Small intestine (tissue), 7 donors: Measurements from ENCODE around the gene ABI1. TPM values are rescaled to one million over a fixed set of nuclear protein-coding genes. Genes with fewer than 3 reads are reported as not detected.

Source experiments
- DNase-seq, 2 donors: peaks; one replicate each; pipeline versions ENCODE4 v3.0.0 to v3.0.0-alpha.2; 2013
- FAIRE-seq: peaks from 2 replicates; lab custom pipeline; 2012; peaks lifted over from hg19 to GRCh38; lab: Jason Lieb, UNC
- H3K27ac ChIP-seq, 3 donors: one replicate each; pipeline ENCODE4 v1.5.1; 2013; ENCODE audit warnings: low read length in 2 of 3, mild to moderate bottlenecking in 2 of 3, control low read depth in 1 of 3, inconsistent platforms in 1 of 3, low read depth in 1 of 3, moderate library complexity in 1 of 3
- H3K27me3 ChIP-seq, 3 donors: one replicate each; pipeline ENCODE4 v1.6.1; 2013; ENCODE audit warnings: low read length in 3 of 3, inconsistent platforms in 1 of 3; ENCODE audit not compliant: control insufficient read depth in 3 of 3, insufficient read depth in 3 of 3
- H3K36me3 ChIP-seq, 3 donors: one replicate each; pipeline ENCODE4 v1.6.1; 2013; ENCODE audit warnings: low read length in 3 of 3, inconsistent platforms in 1 of 3, low read depth in 1 of 3, mild to moderate bottlenecking in 1 of 3, moderate library complexity in 1 of 3; ENCODE audit not compliant: control insufficient read depth in 3 of 3, insufficient read depth in 2 of 3
- H3K4me1 ChIP-seq, 3 donors: one replicate each; pipeline ENCODE4 v1.6.1; 2013; ENCODE audit warnings: low read length in 2 of 3, inconsistent platforms in 1 of 3, low read depth in 1 of 3, mild to moderate bottlenecking in 1 of 3, moderate library complexity in 1 of 3; ENCODE audit not compliant: control insufficient read depth in 3 of 3, insufficient read depth in 2 of 3
- H3K4me3 ChIP-seq, 3 donors: one replicate each; pipeline ENCODE4 v1.5.1; 2013; ENCODE audit warnings: low read length in 3 of 3, control low read depth in 1 of 3, inconsistent platforms in 1 of 3, low read depth in 1 of 3, mild to moderate bottlenecking in 1 of 3, moderate library complexity in 1 of 3
- H3K9me3 ChIP-seq, 2 donors: one replicate each; pipeline ENCODE4 v1.6.1; 2013; ENCODE audit warnings: low read depth in 1 of 2, low read length in 1 of 2; ENCODE audit not compliant: control insufficient read depth in 2 of 2, insufficient read depth in 1 of 2
- WGBS, 3 donors: extraction: QIAGEN DNeasy Blood & Tissue Kit; methylation state at CpG; one replicate each; pipeline ENCODE4 v1.1.7; 2013; 5-methylcytosine and 5-hydroxymethylcytosine counted together
- polyA plus RNA-seq, 4 donors: library from polyadenylated mRNA; stranded (reverse) in 3 of 4; unstranded in 1 of 4; fragments of 200-250 nt in 3 of 4; fragments of 120-200 nt in 1 of 4; gene quantifications; one replicate each; pipeline versions ENCODE4 v1.2.1 to v1.2.3, GENCODE V29; 2013
- donor health status: healthy with polysubstance abuse.
- donor health status: control.
- donor health status: control.
- donor health status: Bipolar disorder and iron deficiency.
- donor health status: healthy.

ABI1 gene
- polyA plus RNA-seq, 4 donors: 25.5 to 53.0 (median 38.4) TPM

GRCh38 chr10:26841733-26842317 lies 18.9 kb downstream of the ABI1 start:
- Histone ChIP-seq H3K27me3 (no peaks in the 10 kb centered on the region), H3K4me1 (peaks cover 0 to 9% (median 0%) of the 10 kb centered on the region in 3 donors), H3K27ac (no peak overlapping the region), H3K36me3 (peaks cover 0 to 2% (median 0%) of the 10 kb centered on the region in 3 donors), H3K4me3 (no peak overlapping the region), H3K9me3 (peaks cover 0 to 7% of the 10 kb centered on the region in 2 donors)
- no peak for FAIRE-seq
- 57 to 90% (median 86%) methylated on average over 3 of the region's 3 CpGs for WGBS, 3 donors
- DNase-seq: no peak

GRCh38 chr10:26840938-26841732 lies 19.6 kb downstream of the ABI1 start:
- H3K4me1 ChIP-seq: peaks cover 0 to 9% (median 0%) of the 10 kb centered on the region in 3 donors
- FAIRE-seq: no peak

GRCh38 chr10:26839966-26840627 lies 20.7 kb downstream of the ABI1 start:
- no peak for DNase-seq
- no peak overlapping the region for H3K27ac ChIP-seq
- H3K36me3 ChIP-seq: peaks cover 0 to 5% (median 2%) of the 10 kb centered on the region in 3 donors
- H3K27me3 ChIP-seq: no peaks in the 10 kb centered on the region
- peaks cover 0 to 9% (median 0%) of the 10 kb centered on the region in 3 donors for H3K4me1 ChIP-seq
- peaks cover 0 to 7% of the 10 kb centered on the region in 2 donors for H3K9me3 ChIP-seq
- no peak for FAIRE-seq
- H3K4me3 ChIP-seq: no peak overlapping the region
- WGBS, 3 donors: 67 to 77% (median 71%) methylated on average over 3 of the region's 3 CpGs

More at GRCh38 chr10:26840938-26841732, 19.6 kb downstream of the ABI1 start:
- no peak for DNase-seq
- Histone ChIP-seq H3K27ac (no peak overlapping the region), H3K9me3 (peaks cover 0 to 7% of the 10 kb centered on the region in 2 donors), H3K36me3 (peaks cover 0 to 2% (median 0%) of the 10 kb centered on the region in 3 donors), H3K4me3 (no peak overlapping the region), H3K27me3 (no peaks in the 10 kb centered on the region)

GRCh38 chr10:26837139-26837538 lies 23.6 kb downstream of the ABI1 start:
- Histone ChIP-seq H3K4me3 (no peak overlapping the region), H3K27me3 (no peaks in the 10 kb centered on the region), H3K27ac (no peak overlapping the region), H3K4me1 (peaks cover 0 to 9% (median 0%) of the 10 kb centered on the region in 3 donors), H3K36me3 (peaks cover 0 to 5% (median 0%) of the 10 kb centered on the region in 3 donors), H3K9me3 (no peaks in the 10 kb centered on the region)
- FAIRE-seq (no peak), DNase-seq (no peak)
- WGBS, 3 donors: 45 to 91% (median 89%) methylated on average over 2 of the region's 2 CpGs

GRCh38 chr10:26835025-26835424 lies 25.7 kb downstream of the ABI1 start:
- Histone ChIP-seq H3K4me1 (peaks cover 0 to 1% (median 0%) of the 10 kb centered on the region in 3 donors), H3K27me3 (no peaks in the 10 kb centered on the region), H3K36me3 (peaks cover 0 to 9% (median 0%) of the 10 kb centered on the region in 3 donors), H3K27ac (no peak overlapping the region), H3K4me3 (no peak overlapping the region), H3K9me3 (peaks cover 0 to 3% of the 10 kb centered on the region in 2 donors)
- no peak for DNase-seq
- FAIRE-seq: no peak
- 96 to 98% (median 98%) methylated on average over 2 of the region's 2 CpGs for WGBS, 3 donors

- H3K27ac ChIP-seq: no peak overlapping the region
- peaks cover 0 to 3% of the 10 kb centered on the region in 2 donors for H3K9me3 ChIP-seq
- H3K27me3 ChIP-seq: no peaks in the 10 kb centered on the region
- 80 to 85% (median 82%) methylated on average over 2 of the region's 2 CpGs for WGBS, 3 donors
- no peak overlapping the region for H3K4me3 ChIP-seq
- no peak for DNase-seq
- peaks cover 0 to 9% (median 0%) of the 10 kb centered on the region in 3 donors for H3K36me3 ChIP-seq
- H3K4me1 ChIP-seq: no peaks in the 10 kb centered on the region
- FAIRE-seq: no peak
These were observed 27.8 kb downstream of the ABI1 start for GRCh38 chr10:26832960-26833359.

GRCh38 chr10:26831936-26832335 lies 28.8 kb downstream of the ABI1 start:
- H3K4me1 ChIP-seq: no peaks in the 10 kb centered on the region
- DNase-seq (no peak), FAIRE-seq (no peak)
- H3K9me3 ChIP-seq: peaks cover 0 to 3% of the 10 kb centered on the region in 2 donors
- H3K36me3 ChIP-seq: peaks cover 0 to 9% (median 0%) of the 10 kb centered on the region in 3 donors
- H3K27ac ChIP-seq: no peak overlapping the region
- WGBS, 3 donors: 81 to 90% (median 82%) methylated on average over 6 of the region's 6 CpGs
- no peaks in the 10 kb centered on the region for H3K27me3 ChIP-seq
- no peak overlapping the region for H3K4me3 ChIP-seq

- 89 to 93% (median 92%) methylated on average over 5 of the region's 5 CpGs for WGBS, 3 donors
- no peak for DNase-seq
- H3K9me3 ChIP-seq: peaks cover 0 to 9% of the 10 kb centered on the region in 2 donors
- H3K27me3 ChIP-seq: no peaks in the 10 kb centered on the region
- H3K27ac ChIP-seq: no peak overlapping the region
- peaks cover 0 to 4% (median 0%) of the 10 kb centered on the region in 3 donors for H3K36me3 ChIP-seq
- H3K4me3 ChIP-seq: no peak overlapping the region
- H3K4me1 ChIP-seq: no peaks in the 10 kb centered on the region
- no peak for FAIRE-seq
These were observed 30.8 kb downstream of the ABI1 start for GRCh38 chr10:26829810-26830515.
